ENCODE results near the gene CHD3.

DNA sequence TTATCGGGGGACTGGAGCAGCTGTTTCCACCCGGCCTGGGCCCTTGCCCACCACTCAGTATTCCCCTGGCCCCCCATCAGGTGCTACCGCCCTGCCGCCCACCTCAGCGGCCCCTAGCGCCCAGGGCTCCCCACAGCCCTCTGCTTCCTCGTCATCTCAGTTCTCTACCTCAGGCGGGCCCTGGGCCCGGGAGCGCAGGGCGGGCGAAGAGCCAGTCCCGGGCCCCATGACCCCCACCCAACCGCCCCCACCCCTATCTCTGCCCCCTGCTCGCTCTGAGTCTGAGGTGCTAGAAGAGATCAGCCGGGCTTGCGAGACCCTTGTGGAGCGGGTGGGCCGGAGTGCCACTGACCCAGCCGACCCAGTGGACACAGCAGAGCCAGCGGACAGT lies 39.9 kb upstream of the CHD3 start:
- TF ChIP-seq, protein P1, sequence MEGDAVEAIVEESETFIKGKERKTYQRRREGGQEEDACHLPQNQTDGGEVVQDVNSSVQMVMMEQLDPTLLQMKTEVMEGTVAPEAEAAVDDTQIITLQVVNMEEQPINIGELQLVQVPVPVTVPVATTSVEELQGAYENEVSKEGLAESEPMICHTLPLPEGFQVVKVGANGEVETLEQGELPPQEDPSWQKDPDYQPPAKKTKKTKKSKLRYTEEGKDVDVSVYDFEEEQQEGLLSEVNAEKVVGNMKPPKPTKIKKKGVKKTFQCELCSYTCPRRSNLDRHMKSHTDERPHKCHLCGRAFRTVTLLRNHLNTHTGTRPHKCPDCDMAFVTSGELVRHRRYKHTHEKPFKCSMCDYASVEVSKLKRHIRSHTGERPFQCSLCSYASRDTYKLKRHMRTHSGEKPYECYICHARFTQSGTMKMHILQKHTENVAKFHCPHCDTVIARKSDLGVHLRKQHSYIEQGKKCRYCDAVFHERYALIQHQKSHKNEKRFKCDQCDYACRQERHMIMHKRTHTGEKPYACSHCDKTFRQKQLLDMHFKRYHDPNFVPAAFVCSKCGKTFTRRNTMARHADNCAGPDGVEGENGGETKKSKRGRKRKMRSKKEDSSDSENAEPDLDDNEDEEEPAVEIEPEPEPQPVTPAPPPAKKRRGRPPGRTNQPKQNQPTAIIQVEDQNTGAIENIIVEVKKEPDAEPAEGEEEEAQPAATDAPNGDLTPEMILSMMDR (IDR thresholded peaks at IDR 0.05; ENCODE audit: low read length): no peak
- TF ChIP-seq EZH2 (IDR thresholded peaks at IDR 0.05; ENCODE audit: borderline replicate concordance, low read length): no peak

Measured in OCI-LY1 (cell line).